HG02852 (cell line): Measurements from ENCODE around the gene MBP.

Experiments
- ATAC-seq: cut with Tn5 transposase; IDR thresholded peaks from one replicate; pipeline ENCODE4 v1.9.1; 2021; ENCODE audit warnings: mild to moderate bottlenecking, moderate library complexity; ENCODE audit not compliant: unreplicated experiment

The MBP gene

DNA sequence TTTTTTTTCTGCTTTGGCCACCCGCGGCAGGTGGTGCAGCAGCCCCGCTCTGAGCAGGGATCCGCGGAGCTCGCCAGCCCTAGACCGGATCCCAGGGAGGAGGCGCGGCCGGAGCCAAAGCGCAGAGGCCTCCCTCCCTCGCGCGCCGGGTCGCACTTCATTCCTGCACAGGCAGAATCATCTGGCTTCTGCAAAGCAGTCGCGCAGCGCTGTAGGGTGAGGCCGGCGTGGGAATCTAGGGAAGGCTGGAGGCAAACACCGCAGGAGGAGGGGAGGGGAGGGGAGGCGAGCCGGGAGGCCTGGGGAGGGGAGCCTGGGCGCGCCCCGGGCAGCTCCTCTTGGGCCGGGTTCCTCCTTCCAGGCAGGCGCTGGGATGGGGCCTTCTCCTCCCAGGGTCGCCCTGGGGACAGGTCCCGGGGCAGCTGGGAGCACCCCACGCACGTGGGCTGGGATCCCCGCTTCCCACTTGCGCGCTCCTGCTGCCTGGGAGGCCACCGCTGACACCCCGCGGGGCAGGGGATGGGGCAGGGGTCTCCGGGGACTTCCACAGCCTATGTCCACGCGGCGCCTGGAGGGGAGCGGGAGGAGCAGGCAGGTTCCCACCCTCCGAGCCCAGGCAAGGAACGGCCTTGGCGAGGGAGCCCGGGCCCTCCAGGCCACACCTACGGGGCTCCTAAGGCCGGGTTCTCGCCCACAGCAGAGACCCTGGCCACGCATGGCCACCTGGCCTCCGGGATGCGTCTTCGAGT lies 45.0 kb downstream of the MBP start:
- ATAC-seq = no peak

DNA sequence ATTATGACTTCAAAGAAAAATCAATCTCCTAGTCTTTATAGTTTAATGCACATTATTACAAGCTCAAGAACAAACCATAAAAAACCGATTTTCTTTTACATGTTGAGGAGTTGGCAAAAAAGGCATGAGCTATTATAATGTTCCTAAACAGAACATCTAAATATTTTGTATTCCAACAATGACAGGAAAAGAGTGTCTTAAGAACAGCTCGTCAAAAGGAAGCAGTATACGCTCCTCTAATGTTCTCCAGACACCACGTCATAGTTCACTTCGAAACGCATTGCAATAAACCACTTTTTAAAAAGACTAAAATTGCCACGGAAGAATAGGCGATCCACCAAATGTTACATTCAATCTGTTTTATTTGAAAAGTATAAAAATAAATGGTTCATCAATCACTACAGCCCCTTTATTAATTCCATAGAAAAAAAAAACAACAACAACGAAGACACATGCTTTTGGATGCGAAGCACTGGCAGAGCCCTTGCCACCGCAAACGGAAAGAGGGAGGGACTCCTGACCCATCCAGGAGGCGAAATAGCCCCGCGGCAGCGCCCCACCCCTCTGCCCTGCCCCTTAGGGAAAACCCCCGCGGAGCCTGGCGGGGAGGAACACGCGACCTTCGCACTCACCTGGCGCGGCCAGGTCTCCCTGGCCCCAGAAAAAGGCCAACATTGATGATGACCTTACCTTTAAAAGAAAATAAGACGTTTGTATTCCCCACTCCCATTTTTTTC lies 45.8 kb downstream of the MBP start:
- no peak for ATAC-seq

DNA sequence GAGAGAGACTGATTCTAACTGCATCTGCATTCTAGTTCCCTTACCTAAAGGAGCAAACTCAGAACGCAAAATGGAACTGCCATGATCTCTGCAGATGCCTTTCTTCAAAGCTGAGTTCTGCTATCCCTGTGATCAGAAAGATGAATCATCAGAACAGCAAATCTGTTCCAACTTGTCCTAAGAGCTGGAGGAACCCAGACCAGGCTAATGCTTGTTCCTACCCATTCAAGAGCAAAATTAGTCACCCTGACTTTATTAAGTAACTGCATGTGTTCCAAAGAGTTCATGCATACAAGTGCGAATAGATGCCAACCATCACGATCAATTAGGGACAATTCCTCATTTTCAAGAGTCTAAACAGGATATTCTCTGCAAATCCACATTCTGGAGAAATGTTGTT lies 46.5 kb downstream of the MBP start:
- no peak for ATAC-seq

DNA sequence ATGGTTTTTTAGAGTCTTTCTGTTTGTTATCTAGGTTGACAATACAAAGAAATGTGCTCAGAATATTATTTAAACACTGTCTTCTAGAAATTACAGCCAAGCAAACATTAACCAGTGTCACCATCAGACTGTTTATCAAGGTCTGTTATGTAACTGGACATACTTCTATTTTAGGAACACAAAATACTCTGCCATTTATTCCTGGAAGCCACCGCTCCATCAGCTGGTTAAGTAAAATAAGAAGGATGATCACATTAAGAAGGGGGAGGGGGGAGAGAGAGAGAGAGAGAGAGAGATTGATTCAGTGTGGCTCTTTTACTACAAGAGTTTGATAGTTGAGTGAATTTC lies 47.9 kb downstream of the MBP start:
- ATAC-seq = no peak

DNA sequence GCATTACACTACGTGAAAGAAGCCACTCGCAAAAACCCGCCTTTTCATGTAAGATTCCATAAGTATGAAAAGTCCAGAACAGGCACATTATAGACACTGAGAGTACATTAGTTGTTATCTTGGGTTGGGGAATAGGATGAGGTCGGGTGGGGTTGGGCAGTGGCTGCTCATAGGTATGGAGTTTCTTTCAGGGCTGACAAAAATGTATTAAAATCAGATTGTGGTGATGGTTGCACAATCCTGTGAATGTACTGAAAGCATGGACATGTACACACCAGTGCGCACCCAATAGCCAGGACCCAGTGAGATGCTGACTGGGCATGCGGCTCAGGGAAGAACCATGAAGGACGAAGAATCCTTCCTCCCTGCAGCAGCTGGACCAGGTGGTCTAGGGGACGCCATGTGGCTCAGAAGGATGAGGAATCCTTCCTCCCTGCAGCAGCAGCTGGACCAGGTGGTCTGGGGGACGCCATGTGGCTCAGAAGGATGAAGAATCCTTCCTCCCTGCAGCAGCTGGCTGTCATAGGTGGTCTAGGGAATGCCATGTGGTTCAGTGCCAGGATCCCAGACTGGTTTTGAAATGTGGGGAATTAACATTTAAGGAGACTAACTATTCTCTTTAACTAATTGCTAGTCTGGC lies 50.1 kb downstream of the MBP start:
- no peak for ATAC-seq

DNA sequence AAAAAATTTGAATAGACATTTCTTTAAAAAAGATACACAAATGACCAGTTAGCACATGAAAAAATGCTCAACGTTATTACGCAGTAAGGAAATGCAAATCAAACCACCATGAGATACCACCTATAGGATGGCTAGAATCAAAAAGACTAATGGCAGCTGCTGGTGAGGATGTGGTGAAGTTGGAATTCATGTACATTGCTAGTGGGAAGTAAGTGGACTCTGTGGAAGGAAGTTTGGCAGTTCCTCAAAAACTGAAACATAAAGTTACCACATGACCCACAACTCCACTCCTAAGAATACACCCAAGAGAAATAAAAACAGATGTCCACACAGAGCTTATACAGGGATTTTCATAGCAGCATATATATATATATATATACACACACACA lies 51.2 kb downstream of the MBP start:
- ATAC-seq = no peak

DNA sequence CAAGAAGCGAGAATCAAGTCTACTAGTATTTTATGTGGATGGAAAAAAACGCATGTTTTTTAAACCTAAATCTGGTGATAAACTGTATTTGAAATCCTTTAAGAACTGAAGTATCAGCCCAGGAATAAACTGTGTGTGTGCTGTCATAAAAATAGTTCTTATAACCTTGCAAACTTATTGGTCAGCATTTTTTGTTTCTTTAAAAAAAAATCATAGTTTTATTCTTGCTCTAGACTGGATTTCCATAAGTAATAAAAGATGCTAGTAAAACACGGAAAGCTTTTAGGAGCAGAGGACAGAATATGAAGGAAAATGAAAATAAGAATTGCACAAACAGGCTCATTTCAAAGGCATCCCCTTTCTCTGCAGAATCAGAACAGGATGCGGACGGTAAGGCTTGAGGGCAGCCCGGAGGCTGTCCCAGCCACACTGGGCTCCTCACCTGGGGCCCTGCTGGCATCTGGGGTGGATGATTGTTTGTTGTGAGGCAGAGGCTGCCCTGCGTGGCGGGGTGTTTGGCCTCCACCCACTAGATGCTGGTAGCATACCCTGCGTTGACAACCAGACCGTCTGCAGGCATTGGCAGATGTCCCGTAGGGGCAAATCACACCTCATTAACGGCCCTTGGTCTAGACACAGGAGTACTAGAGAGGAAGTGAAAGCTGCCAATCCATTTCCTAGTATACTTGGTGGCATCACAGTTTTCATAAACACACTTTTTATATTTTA lies 52.5 kb downstream of the MBP start:
- ATAC-seq = peak; percentile 81

DNA sequence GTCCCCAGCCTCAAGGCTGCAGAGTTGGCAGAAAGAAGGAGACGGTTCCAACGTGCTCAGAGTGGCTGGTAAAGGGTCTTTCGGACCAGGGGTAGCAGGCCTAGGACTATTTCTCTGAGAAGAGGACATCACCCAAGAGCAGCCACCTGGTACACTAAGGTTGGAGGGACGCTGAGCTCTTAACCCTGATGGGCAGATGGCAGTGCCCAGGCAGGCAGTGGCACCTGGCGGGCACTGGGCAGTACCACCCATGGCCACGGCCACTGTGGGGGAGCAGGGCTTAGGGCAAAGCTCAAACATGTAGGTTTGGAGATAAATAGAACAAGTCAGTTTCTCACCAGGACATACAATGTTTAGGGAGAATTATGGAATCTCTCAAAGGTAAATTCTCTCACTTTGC lies 53.5 kb downstream of the MBP start:
- ATAC-seq = no peak

DNA sequence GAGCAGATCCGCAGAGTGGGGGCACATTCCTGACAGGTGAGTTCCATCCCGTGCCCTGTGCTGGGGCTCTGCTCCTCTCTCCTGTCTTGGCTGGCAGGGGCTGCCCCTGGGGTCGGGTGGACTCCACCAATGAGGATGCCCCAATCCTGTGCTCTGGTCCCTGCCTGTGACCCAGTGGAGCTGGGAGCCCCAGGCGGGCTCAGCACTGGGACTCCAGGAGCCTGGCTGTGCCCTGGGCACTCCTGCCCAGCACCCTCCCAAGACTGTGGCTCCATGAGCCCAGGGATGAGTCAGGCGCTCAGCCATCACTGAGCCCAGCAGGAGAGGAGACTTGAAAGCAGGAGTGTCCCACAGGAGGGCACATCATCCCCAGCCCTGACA lies 53.9 kb downstream of the MBP start:
- no peak for ATAC-seq

DNA sequence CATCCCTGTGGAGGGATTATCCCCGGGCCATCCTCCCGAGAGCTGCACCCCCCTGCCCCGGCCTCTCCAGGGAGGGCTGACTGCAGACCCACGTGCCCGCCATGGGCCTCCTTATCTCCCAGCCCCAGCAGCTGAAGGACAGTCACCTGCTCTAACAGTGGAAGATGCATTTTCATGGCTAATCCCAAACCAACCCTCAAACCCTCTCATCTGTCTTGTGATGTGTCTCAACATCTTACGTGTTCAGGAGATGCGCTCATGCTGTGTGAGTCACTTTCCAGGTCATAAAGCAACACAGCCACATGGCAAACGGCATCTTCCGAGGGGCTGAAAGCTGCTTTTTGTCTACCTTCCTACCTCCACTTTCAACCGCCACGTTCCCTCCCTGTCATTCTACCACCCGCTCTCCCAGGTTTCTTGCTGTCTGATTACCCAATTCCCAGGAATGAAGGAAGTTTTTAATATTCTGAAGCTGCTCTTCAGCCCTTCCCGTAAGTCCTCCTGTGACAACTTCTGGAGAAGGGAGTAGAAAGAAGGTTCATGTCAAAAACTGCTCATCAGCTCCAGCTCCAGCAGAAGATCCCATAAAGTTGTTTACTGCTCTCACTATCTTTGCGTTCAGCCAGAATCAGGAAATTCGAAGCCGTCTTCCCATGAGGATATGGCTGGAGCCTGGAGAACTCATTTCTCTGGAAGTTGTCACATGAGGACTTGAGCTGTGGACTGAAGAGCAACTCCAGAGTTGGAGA lies 54.5 kb downstream of the MBP start:
- ATAC-seq = no peak

DNA sequence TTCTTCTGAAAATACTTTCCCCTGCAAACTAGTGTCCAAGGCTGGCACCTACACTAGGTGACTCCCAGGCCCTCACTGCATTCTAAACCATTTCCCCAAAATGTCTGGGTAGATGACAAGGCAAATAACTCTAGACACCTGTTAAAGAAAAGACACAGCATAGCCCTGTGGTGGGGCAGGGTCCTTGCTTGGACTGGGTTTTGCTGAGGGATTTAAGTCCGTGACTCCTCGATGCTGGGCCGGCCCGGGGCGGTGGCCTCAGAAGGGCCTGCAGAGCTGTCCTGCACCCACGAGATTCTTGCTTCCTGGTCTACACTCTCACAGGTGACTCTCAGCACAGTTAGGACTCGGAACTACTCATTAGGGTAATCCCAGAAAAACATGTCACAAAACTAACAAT lies 55.2 kb downstream of the MBP start:
- no peak for ATAC-seq

DNA sequence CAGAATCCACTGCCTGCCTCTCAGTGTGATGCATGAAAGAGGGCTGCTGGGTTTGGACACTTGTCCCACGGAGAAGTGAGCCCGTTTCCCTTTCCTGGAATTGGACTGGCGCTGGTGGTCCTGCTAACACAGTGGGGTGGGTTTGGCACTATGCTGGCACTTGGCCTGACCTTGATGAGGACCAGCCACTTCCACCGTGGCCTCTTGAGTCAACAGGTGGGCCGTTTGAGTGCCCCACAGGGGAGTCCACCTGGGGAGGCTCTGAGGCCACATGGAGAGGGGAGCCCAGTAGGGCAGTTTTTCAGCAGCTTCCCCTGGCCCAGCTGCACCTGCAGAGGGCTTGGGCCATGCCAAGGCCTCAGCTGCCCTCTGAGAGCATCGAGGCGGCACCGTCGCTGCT lies 56.5 kb downstream of the MBP start:
- ATAC-seq = no peak

DNA sequence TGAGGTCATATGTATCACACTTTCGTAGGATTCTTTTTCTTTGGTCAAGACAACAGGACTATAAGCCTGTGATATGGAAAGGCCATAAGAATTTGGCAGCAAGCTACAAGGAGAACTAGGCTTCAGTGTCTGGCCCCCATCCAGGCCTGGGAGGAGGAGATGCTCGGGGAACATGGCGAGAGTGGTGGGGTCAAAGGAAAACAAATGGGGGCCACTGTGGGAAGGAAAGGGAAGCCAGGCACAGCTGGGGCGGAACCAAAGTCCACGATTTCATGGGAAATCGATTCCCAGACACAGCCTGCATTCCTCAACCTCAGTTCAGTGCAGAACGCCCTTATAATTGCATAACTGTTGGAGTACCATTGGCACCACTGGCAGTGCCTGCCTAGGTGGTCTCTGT lies 58.2 kb downstream of the MBP start:
- no peak for ATAC-seq

DNA sequence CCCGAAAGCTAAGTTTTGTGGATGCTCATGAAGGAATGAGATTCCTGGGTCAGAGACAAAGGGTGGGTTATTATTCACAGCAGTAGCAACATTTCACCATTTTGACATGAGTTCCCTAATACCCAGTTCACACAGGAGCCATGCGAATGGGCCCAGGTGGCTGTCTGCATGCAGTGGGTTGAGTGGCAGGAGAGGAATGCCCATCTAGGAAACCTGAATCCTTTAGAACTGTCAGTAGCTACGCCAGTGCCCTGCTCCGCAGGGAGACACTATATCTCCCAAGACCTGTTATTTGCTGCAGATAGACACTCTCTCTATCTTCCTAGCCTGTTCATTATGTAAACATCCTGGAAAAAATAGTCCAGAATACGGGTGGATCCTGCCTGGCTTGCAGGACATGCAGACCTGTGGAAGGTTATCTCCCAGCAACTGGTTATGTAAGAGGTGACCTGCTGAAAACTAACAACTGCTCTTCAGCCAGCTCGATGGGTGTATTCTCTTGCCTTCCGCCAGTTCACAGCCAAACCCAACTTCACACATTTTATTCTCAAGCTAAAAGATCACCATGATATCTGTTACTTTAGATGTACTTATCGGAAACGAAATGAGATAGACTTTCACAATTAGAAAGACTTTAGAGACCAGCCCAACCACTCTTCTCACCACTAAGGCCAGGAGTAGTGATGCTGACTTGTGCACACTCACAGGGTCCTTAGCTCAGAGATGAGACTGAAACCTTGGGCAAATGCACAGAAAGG lies 59.1 kb downstream of the MBP start:
- no peak for ATAC-seq

DNA sequence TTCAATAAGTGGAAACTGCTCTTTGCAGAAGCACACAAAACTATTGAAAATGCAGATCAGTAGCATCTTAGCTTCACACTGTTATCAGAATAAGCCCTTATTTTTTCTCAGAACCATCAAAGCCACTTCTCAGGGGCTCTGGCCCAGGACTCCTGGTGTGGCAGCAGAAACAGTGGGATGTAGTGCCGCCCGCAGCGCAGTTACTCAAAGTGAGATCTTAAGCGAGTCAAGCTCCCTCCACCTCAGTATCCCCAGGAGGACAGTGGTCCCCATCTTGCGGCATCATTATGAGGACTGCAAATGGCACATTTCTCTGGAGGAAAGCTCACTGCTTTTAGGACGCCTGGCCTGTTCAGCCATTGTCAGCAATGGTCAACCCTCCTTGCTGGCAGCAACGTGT lies 60.0 kb downstream of the MBP start:
- no peak for ATAC-seq

DNA sequence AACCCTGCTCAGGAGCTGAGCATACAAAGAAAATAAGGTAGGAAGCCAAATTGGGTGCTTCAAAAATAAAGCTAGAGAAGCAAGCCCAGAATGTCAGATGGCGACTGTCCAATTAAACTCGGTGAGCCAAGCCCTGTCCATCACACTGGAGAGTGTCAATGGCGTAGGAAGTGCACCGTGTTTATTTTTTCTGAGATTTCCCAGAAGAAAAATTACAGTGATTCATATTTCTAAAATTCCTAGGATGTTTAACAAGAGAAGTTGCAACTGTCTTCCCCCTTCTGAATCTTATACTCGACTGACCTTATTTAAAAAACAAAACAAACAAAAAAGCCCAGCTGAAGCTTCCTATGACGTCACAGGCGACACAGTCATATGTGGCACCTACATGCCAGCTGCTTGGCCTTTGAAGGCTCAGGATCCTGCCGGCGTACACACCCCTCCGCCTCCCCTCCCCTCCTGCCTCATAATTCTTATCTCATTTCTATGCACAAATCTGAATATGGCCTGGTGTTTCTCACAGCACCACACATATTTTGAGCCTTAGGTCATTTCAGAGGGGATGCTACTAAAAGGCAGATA lies 60.8 kb downstream of the MBP start:
- no peak for ATAC-seq

DNA sequence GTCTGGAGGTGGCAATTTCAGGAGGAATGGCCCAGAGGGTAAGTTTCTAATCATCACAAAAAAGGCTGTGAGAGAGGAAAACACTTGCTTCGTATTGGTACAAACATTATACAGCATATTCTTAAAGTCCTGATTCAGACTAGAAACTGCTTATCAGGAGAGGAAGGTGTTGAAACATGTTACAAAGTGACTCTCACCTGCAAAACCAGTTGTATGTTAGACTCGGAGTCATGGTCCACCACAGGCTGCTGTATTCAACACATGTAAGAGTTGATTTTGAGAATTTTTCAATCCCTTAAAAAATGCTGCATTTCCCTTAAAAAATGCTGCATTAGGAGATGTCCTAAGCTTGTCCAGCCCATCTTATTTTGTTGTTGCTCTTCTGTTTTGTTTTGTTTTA lies 61.5 kb downstream of the MBP start:
- ATAC-seq = no peak

DNA sequence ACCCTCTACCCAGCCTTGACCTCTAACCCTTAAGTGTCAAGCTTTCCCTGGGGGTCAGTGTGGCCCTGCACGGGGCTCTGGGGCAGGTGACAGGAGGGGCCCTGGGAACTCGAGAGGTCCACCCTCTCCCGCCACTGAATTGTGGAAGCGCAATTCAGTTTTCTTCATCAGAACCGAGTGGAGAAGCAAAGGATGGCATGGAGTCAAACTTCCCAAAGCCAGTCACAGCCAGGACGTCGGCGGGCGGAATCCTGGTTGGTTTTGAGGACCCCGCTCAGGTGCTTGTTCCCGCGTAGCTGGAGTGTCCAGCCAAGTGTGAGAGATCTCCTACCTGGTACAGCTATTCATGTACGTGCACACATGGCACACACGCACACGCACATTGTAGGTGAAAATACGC lies 62.0 kb downstream of the MBP start:
- ATAC-seq = no peak

DNA sequence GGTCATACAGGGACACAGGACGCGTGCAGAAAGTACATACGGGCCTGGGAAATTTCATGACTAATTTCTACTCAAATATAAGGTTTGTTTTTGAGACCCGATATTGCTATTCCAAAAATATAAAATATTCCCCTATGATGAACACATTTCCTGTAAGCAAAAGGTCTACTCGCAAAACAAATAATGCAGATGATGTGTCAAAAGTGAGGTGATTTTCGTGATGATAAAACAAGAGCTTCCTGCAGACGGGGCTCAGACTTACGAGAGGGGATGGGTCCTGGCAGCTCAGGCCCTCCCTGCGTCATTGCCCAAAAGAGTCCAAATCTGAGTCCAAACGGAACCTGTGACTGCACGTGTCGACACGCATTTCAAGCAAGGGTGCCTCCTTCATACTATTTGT lies 62.7 kb downstream of the MBP start:
- no peak for ATAC-seq

DNA sequence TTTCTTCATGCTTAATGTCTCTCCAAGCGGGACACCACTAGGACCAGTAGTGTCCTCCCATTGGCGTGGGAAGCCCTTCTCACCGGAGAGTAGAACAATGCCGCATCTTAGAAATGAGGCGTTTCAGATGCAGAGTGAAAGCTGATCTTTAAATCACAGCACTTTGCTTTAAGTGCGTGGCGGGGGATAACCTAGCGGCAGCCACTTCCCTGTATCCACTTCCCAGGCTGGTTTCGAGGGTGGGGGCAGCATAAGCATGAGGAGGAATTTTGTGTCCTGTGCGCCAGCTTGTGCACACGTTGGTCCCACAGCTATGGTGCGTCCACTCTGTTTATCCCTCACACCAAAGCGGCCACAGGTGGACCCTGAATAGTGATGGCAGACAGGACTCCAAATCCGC lies 63.1 kb downstream of the MBP start:
- ATAC-seq = no peak
